IPS-NIHi7 (cell line): Measurements from ENCODE around the gene RNF214.
"Not testable (repeated sequence)": the region's sequence is repeated elsewhere in the genome, so short reads cannot be mapped to it uniquely, and the experiment has no call there.

ENCODE experiments used
- DNase-seq: peaks from one replicate; pipeline ENCODE4 v3.0.0; 2012; ENCODE audit warnings: mixed read lengths; ENCODE audit errors: extremely low spot score

The RNF214 gene

DNA sequence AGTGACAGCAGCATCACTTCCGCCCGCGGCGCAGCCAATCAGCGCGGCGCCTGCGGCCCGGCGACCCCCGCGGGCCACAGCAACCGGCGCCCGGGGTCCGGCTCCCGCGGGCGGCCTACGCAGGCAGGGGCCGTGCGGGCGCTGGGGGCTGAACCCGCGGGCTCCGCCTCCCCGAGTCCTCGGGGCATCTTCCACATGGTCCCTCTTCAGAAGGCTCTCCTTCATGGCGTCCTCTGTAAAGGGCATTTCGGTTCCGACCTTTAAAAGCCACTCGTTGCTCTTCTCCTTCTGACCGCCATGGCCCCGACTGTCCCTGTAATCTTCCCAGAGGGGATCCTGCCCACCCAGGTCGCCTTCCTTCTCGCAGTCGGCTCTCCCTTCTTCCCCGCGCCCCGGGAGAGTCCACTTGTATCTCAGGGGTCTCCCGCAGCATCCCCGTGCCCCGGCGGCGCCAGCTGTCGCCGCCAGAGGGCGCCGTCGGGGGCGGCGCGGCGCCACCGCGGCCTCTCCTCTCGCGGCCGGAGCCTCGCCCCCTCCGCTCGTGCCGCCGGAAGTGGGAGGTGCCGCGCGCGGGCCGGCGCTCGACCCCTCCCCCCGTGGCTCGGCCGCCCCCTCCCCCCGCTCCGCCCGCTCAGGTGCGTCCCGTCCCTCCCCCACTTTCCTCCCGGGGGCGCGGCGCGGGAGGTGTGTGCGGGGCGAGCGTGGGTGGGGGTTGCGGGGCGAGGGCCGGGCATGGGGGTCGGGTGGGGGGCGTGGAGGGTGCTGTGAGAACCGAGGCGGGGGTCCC, at the start of gene RNF214:
Gene RNF214, plus strand, starts transcription at position 580 of the 787 bp plus-strand sequence. CDS start 1,602 bp downstream, outside the sequence.
- DNase-seq: peak; percentile 98

GRCh38 chr11:117183178-117183577, 49.3 kb upstream of the RNF214 start:
- DNase-seq: not testable (repeated sequence)

DNA sequence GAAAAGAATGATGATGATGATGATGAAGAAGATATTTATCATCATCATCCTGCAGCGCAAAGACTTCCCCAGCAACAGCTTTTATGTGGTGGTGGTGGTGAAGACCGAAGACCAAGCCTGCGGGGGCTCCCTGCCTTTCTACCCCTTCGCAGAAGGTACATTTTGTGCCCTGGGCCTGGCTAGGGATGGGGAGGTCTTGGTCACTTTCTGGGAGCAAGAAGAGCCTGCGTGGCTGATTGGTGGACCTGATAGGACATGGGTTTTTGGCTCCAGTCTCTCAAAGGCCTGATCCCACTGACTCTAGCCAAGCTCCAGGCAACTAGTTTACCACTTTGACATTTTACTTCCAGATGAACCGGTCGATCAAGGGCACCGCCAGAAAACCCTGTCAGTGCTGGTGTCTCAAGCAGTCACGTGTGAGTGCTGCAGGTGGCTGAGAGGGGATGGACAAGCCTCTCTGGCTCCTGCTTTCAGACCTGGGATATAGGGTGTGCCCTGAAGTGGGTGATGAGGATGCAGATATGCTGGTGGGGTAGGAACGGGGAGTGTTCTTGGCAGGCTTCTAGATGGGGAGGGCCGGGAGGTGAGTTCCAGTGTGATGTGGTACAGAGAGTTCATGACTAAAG, 48.6 kb upstream of the RNF214 start:
- no peak for DNase-seq

DNA sequence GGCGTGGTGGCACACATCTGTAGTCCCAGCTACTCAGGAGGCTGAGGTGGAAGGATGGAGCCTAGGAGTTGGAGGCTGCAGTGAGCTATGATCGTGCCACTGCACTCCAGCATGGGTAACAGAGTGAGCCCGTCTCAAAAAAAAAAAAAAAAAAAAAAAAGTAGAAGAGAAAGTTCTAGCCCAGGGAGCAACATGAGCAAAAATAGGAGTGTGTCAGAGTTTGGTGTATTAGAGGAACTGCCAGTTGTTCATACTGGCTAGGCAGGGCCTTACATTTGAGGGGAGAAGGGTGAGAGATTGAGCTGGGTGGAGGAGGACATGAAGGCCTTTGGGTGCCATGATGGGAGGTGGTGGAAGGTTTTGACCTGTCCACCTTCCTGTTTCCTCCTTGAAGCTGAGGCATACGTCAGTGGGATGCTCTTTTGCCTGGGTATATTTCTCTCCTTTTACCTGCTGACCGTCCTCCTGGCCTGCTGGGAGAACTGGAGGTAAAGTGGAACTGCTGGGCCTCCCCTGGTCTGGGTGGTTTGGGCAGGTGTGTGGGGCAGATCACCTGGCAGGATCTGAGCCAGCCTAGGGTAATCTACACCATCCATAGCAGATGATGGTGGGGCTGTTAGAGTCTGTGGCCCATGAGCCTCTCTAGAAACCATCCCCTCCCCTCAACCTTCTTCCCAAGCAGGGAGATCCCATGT, 46.6 kb upstream of the RNF214 start:
- no peak for DNase-seq

DNA sequence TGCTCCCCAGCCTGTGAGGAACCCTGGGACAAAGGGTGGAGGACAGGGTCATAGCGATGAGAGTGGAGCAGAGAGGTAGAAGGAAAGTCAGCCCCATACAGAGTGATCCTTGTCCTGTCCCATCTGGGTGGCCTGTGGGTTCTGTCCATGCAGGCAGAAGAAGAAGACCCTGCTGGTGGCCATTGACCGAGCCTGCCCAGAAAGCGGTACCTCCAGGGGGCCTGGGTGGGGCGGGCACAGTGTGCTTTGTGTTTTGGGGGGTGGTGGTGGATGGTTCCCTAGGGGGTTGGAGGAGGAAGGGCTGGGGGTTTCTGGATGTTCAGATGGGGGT, 46.1 kb upstream of the RNF214 start:
- DNase-seq: no peak

GRCh38 chr11:117187007-117187406, 45.5 kb upstream of the RNF214 start:
- no peak for DNase-seq

GRCh38 chr11:117187428-117187798, 45.1 kb upstream of the RNF214 start:
- DNase-seq: no peak

DNA sequence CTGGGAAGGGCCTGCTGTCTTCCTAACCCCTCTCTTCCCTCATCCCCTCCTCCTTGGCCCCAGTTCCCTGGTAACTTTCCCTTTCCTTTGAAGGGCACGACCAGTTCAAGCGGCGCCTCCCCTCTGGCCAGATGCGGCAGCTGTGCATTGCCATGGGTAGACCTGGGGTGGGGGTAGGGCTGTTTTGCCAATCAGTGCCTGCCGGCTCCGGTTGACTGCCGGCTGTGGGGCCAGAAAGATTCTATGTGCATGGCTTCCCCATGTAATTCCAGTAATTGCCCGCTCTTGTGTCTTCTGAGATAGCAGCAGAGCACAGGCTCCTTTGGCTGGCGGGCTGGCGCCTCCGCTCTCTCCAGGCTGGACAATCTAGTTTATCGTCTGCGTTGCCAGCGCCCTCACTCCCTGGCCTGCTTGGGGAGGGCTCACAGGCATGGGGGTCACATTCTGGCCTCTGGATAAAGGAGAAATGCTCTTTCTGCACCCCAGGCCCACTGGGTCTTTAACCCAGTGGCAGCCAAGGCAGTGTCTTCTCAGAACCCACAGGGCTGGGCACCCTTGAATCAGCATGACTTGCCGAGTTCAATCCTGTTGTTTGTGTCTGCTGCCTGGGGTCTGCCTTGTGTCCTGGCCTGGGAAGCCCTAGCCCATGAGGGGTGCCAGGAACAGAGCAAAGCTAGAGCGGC, 44.5 kb upstream of the RNF214 start:
- no peak for DNase-seq

DNA sequence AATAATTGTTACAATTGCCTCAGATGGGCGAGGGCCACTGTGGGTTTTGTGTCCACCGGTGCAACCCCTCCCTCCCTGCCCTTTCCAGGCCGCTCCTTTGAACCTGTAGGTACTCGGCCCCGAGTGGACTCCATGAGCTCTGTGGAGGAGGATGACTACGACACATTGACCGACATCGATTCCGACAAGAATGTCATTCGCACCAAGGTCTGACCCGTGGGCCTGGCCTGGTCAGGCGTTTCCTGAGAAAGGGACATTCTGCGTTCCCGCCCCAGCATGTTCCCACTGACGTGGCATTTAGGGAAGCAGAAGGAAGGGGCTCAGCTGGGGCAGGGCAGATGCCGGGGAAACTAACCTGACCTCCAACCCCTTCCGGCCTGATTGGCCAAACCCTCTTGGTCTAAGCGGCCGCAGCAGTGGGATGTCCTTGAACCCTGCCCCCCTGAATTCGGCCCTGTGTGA, 43.8 kb upstream of the RNF214 start:
- no peak for DNase-seq

DNA sequence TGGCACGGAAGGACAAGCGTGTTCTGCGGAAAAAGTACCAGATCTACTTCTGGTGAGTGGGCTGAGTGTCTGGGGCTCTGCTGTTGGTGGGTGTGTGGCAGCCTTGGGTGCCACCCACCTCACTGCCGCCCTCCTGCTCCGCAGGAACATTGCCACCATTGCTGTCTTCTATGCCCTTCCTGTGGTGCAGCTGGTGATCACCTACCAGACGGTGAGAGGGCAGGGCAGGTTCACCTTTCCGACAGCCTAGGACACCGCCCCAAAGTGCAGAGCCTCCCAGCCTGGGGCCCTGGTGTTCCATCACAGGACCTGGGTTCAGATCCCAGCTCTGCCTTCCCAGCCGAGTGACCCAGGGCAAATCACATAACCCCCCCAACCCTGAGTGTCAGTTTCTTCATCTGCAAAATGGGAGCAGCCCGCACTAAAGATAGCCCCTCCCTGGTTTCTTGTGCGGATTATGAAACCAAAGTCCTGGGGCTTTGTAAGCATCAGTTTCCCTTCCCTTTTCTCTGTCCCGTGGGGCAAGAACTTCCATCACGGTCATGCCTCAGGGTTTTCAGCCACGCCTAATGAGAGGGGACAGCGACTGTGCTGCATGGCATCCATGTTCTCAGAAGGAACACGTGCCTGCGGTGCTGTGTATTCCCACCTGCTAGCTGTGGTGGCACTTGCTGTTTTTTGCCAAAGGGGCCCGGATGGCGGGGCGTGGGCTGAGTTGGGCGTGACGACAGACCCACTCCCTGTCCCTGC, 43.1 kb upstream of the RNF214 start:
- no peak for DNase-seq

GRCh38 chr11:117189941-117190544, 42.4 kb upstream of the RNF214 start:
- DNase-seq: no peak

DNA sequence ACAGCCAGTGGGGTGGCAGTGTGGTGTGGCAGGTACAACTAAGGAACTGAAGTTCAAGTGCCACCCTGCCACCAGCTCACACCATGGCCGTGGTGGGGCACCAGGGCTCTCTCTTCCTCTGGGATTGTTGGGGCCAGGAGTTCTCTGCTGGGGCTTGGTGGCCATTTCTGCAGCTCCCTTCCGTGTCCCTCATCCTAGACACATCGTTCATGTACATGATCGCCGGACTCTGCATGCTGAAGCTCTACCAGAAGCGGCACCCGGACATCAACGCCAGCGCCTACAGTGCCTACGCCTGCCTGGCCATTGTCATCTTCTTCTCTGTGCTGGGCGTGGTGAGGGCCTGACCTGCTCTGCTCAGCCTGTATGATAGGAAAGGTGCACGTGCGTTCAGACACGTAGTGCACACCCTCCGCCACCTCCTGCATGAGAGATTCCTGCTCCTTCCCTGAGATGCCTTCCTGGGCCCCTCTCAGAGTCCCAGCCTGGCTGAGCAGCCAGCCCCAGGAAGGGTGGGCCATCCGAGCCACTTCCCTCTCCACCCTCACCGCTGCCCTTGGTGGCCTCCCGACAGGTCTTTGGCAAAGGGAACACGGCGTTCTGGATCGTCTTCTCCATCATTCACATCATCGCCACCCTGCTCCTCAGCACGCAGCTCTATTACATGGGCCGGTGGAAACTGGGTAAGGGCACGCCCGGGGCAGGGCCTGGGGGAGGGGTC, 40.6 kb upstream of the RNF214 start:
- no peak for DNase-seq

DNA sequence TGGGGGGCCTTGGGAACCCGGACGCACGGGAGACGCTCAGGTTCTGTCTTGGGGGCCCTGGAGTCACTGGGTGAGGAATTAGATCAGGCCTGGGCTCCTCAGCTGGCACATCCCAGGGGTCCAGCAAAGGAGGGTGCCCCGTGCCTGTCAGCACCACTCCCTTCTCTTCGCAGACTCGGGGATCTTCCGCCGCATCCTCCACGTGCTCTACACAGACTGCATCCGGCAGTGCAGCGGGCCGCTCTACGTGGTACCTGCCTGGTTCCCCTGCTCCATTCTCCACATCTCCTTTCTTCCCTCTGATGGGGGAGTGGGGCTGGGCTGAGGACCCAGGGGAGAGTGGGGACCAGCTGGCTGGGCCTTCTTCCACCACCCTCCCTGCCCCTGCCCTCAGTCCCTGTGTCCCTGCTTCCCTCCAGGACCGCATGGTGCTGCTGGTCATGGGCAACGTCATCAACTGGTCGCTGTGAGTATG, 40.0 kb upstream of the RNF214 start:
- DNase-seq: no peak

- no peak for DNase-seq
Observed at GRCh38 chr11:117193130-117194020, 39.1 kb upstream of the RNF214 start.

- no peak for DNase-seq
Observed at GRCh38 chr11:117194267-117194666, 38.2 kb upstream of the RNF214 start.

DNA sequence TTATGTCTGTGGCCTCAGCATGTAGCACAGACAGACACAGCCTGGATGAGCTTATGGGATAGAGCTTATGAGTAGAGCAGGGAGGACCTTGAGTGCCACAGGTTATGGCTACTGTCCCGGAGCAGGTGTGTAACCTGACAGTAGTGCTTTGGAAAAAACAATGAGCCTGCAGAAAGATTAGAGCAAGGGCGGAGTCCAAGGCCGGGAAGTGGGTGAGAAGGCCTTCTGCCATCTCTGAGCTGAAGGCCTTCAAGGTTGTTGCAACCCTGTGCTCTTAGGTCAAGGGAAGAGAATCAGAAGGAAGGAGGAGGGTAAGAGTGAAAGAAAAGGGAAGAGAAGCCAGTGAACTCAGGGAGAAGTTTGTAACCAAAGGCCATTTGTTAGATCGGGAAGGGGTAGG, 37.2 kb upstream of the RNF214 start:
- DNase-seq: no peak

DNA sequence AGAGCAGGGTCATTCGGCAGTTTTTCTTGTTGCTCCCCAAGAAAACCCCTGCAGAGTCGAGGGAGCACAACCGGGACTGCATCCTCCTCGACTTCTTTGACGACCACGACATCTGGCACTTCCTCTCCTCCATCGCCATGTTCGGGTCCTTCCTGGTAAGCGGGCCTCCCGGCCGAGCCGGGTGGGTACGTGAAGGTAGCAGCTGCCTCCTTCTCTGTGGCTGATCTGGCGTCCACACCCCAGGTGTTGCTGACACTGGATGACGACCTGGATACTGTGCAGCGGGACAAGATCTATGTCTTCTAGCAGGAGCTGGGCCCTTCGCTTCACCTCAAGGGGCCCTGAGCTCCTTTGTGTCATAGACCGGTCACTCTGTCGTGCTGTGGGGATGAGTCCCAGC, 36.7 kb upstream of the RNF214 start:
- no peak for DNase-seq

- DNase-seq: no peak
Observed at GRCh38 chr11:117197006-117197405, 35.5 kb upstream of the RNF214 start.
